Left lung (tissue), 10 donors: ENCODE measurements around the gene ZW10. TPM values are rescaled to one million over a fixed set of nuclear protein-coding genes. Genes with fewer than 3 reads are reported as not detected.
"Not testable (repeated sequence)": the region's sequence is repeated elsewhere in the genome, so short reads cannot be mapped to it uniquely, and the experiment has no call there.

ENCODE experiments used
- ATAC-seq: fragments of 200-7000 bp; cut with Tn5 transposase; one replicate; pipeline ENCODE4 v1.9.1; 2020; ENCODE audit warnings: moderate library complexity
- DNase-seq, 4 donors: peaks; one replicate each; pipeline ENCODE4 v3.0.0-alpha.2; 2013 to 2020
- H3K27ac ChIP-seq, 2 donors: fragments of 200-600 bp; sonication (generic) in 1 of 2; one replicate each; pipeline versions ENCODE4 v1.5.0 to v1.8.0; 2020 to 2021
- H3K27me3 ChIP-seq, 2 donors: fragments of 200-600 bp; sonication (generic) in 1 of 2; one replicate each; pipeline versions ENCODE4 v1.5.0 to v1.8.0; 2020 to 2021
- H3K36me3 ChIP-seq, 2 donors: fragments of 200-600 bp; sonication (generic) in 1 of 2; one replicate each; pipeline versions ENCODE4 v1.5.0 to v1.8.0; 2020 to 2021
- H3K4me1 ChIP-seq, 2 donors: fragments of 200-600 bp; one replicate each; pipeline ENCODE4 v1.8.0; 2021
- H3K4me3 ChIP-seq, 2 donors: fragments of 200-600 bp; sonication (generic) in 1 of 2; one replicate each; pipeline versions ENCODE4 v1.5.0 to v1.8.0; 2020 to 2021; ENCODE audit warnings: mild to moderate bottlenecking in 1 of 2
- H3K9me3 ChIP-seq, 2 donors: fragments of 200-600 bp; sonication (generic) in 1 of 2; one replicate each; pipeline versions ENCODE4 v1.5.0 to v1.8.0; 2020 to 2021
- CTCF ChIP-seq, 2 donors: fragments of 200-600 bp; sonication (generic) in 1 of 2; IDR thresholded peaks; one replicate each; pipeline versions ENCODE4 v1.5.0 to v1.8.0; 2021; ENCODE audit warnings: antibody characterized with exemption in 2 of 2
- intact Hi-C, 2 donors: fragments of 100-400 bp; cut with DNase I; formaldehyde crosslinking; loops; one replicate each; pipeline versions ENCODE4 v1.11.2 to v1.14.2; 2022
- polyA plus RNA-seq, 6 donors: library from polyadenylated mRNA; unstranded; fragments of 120-200 nt; gene quantifications; one replicate each; pipeline ENCODE4 v1.2.1, GENCODE V29; 2013; ENCODE audit not compliant: insufficient read length in 6 of 6
- total RNA-seq, 2 donors: library from RNA; stranded (reverse); fragmentation: NEBNext Ultra II Directional; extraction: Animal tissue kit (Norgen Biotek cat#: 25700); gene quantifications; one replicate each; pipeline ENCODE4 v1.2.1, GENCODE V29; 2021
- donor health status: DM: no; HTN: yes; CAD: no.
- donor health status: DM: no; HTN: no; CAD: no.

The ZW10 gene
- total and polyA plus RNA-seq, 8 donors: 10.3 to 25.5 (median 21.7) TPM

GRCh38 chr11:113796663-113797259 lies 23.3 kb upstream of the ZW10 start:
- TF ChIP-seq CTCF (IDR thresholded peaks at IDR 0.05): peak; percentile 54 to 59
- H3K27ac ChIP-seq: no peak overlapping the region
- no peaks in the 10 kb centered on the region for H3K4me1 ChIP-seq
- no peaks in the 10 kb centered on the region for H3K9me3 ChIP-seq
- no peak overlapping the region for H3K4me3 ChIP-seq
- intact Hi-C loops: loop anchor here in 1 of 2 donors (5.0 kb wide), 1 partner anchor 489 kb away; no protein-coding TSS in a partner anchor
- DNase-seq (peak in 2 of 4 donors; percentile 20 to 43), ATAC-seq (peak; percentile 88)
- H3K36me3 ChIP-seq: peaks cover 0 to 33% of the 10 kb centered on the region in 2 donors
- H3K27me3 ChIP-seq: no peaks in the 10 kb centered on the region

GRCh38 chr11:113789675-113790320 lies 16.3 kb upstream of the ZW10 start:
- Histone ChIP-seq H3K4me3 (no peak overlapping the region), H3K36me3 (no peaks in the 10 kb centered on the region), H3K27me3 (peaks cover 0 to 33% of the 10 kb centered on the region in 2 donors), H3K27ac (no peak overlapping the region), H3K9me3 (no peaks in the 10 kb centered on the region), H3K4me1 (no peaks in the 10 kb centered on the region)
- intact Hi-C loops: no loop called here
- no peak for TF ChIP-seq CTCF (IDR thresholded peaks at IDR 0.05)
- no peak for DNase-seq
- ATAC-seq: no peak

- intact Hi-C loops, DNase-seq, H3K36me3 ChIP-seq, H3K9me3 ChIP-seq, ATAC-seq, H3K27ac ChIP-seq, H3K4me1 ChIP-seq, H3K4me3 ChIP-seq: not testable (repeated sequence)
- peaks cover 0 to 33% of the 10 kb centered on the region in 2 donors for H3K27me3 ChIP-seq
These were observed 15.5 kb upstream of the ZW10 start for GRCh38 chr11:113789016-113789415.

- no peak for TF ChIP-seq CTCF (IDR thresholded peaks at IDR 0.05)
- no peak overlapping the region for H3K27ac ChIP-seq
- intact Hi-C loops: no loop called here
These were observed 8.6 kb upstream of the ZW10 start for GRCh38 chr11:113782134-113782533.

GRCh38 chr11:113781682-113782081 lies 8.2 kb upstream of the ZW10 start:
- intact Hi-C loops: no loop called here
- ATAC-seq (no peak), DNase-seq (no peak)
- Histone ChIP-seq H3K27me3 (peaks cover 3 to 23% of the 10 kb centered on the region in 2 donors), H3K4me3 (no peak overlapping the region), H3K27ac (no peak overlapping the region), H3K4me1 (no peaks in the 10 kb centered on the region), H3K9me3 (no peaks in the 10 kb centered on the region), H3K36me3 (no peaks in the 10 kb centered on the region)
- TF ChIP-seq CTCF (IDR thresholded peaks at IDR 0.05): no peak

More at GRCh38 chr11:113782134-113782533, 8.6 kb upstream of the ZW10 start:
- no peak overlapping the region for H3K4me3 ChIP-seq
- DNase-seq (no peak), ATAC-seq (no peak)
- peaks cover 3 to 23% of the 10 kb centered on the region in 2 donors for H3K27me3 ChIP-seq
- H3K4me1 ChIP-seq: no peaks in the 10 kb centered on the region
- H3K36me3 ChIP-seq: no peaks in the 10 kb centered on the region
- H3K9me3 ChIP-seq: no peaks in the 10 kb centered on the region
